GM12873 (cell line): Measurements from ENCODE around the gene APOBEC3B.
"Not testable (repeated sequence)": the region's sequence is repeated elsewhere in the genome, so short reads cannot be mapped to it uniquely, and the experiment has no call there.

Source experiments
- TF ChIP-seq, protein P1 (sequence below): IDR thresholded peaks from 2 replicates; pipeline ENCODE4 v1.5.1; 2012; ENCODE audit warnings: low read depth, mild to moderate bottlenecking, moderate library complexity, low read length, control low read depth; ENCODE audit not compliant: insufficient read depth; ENCODE audit errors: missing control alignments

APOBEC3B gene

GRCh38 chr22:39039306-39040126 is 57.4 kb downstream of the APOBEC3B start:
- TF ChIP-seq, protein P1, sequence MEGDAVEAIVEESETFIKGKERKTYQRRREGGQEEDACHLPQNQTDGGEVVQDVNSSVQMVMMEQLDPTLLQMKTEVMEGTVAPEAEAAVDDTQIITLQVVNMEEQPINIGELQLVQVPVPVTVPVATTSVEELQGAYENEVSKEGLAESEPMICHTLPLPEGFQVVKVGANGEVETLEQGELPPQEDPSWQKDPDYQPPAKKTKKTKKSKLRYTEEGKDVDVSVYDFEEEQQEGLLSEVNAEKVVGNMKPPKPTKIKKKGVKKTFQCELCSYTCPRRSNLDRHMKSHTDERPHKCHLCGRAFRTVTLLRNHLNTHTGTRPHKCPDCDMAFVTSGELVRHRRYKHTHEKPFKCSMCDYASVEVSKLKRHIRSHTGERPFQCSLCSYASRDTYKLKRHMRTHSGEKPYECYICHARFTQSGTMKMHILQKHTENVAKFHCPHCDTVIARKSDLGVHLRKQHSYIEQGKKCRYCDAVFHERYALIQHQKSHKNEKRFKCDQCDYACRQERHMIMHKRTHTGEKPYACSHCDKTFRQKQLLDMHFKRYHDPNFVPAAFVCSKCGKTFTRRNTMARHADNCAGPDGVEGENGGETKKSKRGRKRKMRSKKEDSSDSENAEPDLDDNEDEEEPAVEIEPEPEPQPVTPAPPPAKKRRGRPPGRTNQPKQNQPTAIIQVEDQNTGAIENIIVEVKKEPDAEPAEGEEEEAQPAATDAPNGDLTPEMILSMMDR: no peak

- TF ChIP-seq, protein P1: not testable (repeated sequence)
Measured at GRCh38 chr22:39040538-39041296, 58.6 kb downstream of the APOBEC3B start, which contains the start of gene APOBEC3F. TSS of gene APOBEC3F (plus strand) at chr22:39040864. CDS start at chr22:39040961, 97 bp downstream.

GRCh38 chr22:39041908-39042307 is 59.8 kb downstream of the APOBEC3B start:
- TF ChIP-seq, protein P1: no peak
